GM20000 (cell line): ENCODE results near the gene IP6K3.

ENCODE experiments used
- DNase-seq: peaks from one replicate; pipeline ENCODE4 v3.0.0; 2012; ENCODE audit warnings: low spot score
- CTCF ChIP-seq: IDR thresholded peaks from 2 replicates; pipeline ENCODE4 v1.5.1; 2012; ENCODE audit warnings: mild to moderate bottlenecking, control low read depth; ENCODE audit errors: extremely low read depth, missing control alignments

Gene IP6K3

GRCh38 chr6:33721508-33721907, 25.2 kb downstream of the IP6K3 start:
- no peak for TF ChIP-seq CTCF
- no peak for DNase-seq

- no peak for DNase-seq
- TF ChIP-seq CTCF = no peak
Observed at GRCh38 chr6:33720998-33721397, 25.7 kb downstream of the IP6K3 start.

- no peak for DNase-seq
- TF ChIP-seq CTCF = no peak
Observed at GRCh38 chr6:33719326-33719987, 27.2 kb downstream of the IP6K3 start.

GRCh38 chr6:33718713-33719112, 28.0 kb downstream of the IP6K3 start:
- no peak for DNase-seq
- no peak for TF ChIP-seq CTCF

GRCh38 chr6:33717934-33718455, 28.7 kb downstream of the IP6K3 start:
- no peak for TF ChIP-seq CTCF
- DNase-seq = no peak

- no peak for TF ChIP-seq CTCF
- DNase-seq = no peak
Observed at GRCh38 chr6:33716890-33717632, 29.6 kb downstream of the IP6K3 start.

GRCh38 chr6:33716379-33716778, 30.3 kb downstream of the IP6K3 start:
- DNase-seq = no peak
- TF ChIP-seq CTCF = no peak
